Left ventricle myocardium superior (tissue), 1 donor: ENCODE results near the gene GIMD1. TPM values are rescaled to one million over a fixed set of nuclear protein-coding genes. Genes with fewer than 3 reads are reported as not detected.

Source experiments
- ATAC-seq: fragments of 200-7000 bp; cut with Tn5 transposase; one replicate; pipeline ENCODE4 v1.9.1; 2020; ENCODE audit warnings: mild to moderate bottlenecking, moderate library complexity
- DNase-seq: peaks from one replicate; pipeline ENCODE4 v3.0.0-alpha.2; 2020
- intact Hi-C: fragments of 100-400 bp; cut with micrococcal nuclease; formaldehyde crosslinking; loops from one replicate; pipeline ENCODE4 v1.11.0; 2022
- total RNA-seq: library from RNA; stranded (reverse); fragmentation: NEBNext Ultra II Directional; extraction: Animal tissue kit (Norgen Biotek cat#: 25700); gene quantifications from one replicate; pipeline ENCODE4 v1.2.1, GENCODE V29; 2021
- donor health status: DM: no; HTN: yes; CAD: no; lungs with severe emphysema.

The GIMD1 gene
- total RNA-seq, 1 donor from 2014 or later, result not detected

DNA sequence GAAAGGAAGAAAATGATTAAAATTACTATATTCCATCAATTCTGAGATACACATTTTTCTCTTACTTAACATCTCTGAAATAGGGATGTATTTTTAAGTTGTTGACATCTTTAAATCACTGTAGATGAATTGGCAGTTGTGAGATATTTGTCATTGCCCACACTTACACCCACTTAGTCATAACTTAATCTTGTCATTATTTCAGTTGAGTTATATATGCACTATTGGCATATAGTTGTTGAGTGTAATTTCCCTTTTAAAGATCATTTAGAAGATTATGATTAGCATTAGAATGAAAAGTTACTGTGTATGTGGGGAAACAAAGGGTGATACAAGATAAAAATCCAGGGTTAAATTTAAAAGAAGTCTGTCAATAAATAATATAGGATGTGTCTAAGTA, 50.1 kb downstream of the GIMD1 start:
- intact Hi-C loops, result no loop called here
- no peak for ATAC-seq
- no peak for DNase-seq

DNA sequence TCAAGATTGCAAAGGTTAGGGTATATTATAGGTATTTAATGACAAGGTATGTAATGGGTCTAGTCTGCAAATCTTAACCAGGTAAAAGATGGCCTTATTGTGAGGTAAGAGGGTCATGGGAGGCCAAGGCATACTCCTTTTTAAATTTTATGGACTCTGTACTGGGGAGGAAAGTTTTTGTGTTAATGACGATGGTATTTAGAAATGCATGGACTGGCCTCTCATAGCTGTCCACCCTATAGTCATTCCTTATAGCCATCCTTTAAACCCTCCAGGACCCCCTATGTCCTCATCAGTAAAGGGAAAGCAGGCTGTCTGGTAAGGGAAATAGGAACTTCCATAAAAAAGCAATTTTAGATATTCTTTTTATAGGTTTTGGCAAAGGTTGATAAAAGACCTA, 50.8 kb downstream of the GIMD1 start:
- intact Hi-C loops, result no loop called here
- DNase-seq, result no peak
- no peak for ATAC-seq

DNA sequence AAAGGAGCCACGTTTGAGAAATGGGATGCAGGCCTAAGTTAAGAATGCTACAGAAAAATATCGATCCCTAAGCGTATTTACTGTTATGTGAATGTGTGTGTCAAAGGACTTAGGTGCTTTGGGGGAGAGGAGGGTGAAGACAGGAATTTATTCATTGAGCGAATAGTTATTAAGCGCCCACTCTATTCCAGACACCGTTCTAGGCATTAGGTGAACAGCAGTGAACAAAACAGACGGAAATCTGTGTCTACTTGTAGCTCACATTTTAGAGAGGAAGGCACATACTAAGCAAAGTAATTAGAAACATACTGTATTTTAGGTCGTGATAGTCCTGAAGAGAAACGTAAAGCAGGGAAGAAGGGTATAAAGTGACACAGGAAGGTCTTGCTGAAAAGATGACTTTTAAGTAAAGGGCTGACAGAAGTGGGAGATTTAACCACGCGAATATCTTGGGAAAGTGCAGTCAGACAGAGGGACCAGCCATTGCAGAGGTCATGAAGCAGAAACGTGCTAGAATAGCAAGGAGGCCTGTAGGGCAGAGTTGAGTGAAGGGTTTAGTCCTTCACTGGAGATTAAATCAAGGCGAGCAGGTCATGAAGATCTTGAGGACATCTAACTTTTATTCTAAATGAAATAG, 51.7 kb downstream of the GIMD1 start:
- intact Hi-C loops, result no loop called here
- ATAC-seq, result no peak

DNA sequence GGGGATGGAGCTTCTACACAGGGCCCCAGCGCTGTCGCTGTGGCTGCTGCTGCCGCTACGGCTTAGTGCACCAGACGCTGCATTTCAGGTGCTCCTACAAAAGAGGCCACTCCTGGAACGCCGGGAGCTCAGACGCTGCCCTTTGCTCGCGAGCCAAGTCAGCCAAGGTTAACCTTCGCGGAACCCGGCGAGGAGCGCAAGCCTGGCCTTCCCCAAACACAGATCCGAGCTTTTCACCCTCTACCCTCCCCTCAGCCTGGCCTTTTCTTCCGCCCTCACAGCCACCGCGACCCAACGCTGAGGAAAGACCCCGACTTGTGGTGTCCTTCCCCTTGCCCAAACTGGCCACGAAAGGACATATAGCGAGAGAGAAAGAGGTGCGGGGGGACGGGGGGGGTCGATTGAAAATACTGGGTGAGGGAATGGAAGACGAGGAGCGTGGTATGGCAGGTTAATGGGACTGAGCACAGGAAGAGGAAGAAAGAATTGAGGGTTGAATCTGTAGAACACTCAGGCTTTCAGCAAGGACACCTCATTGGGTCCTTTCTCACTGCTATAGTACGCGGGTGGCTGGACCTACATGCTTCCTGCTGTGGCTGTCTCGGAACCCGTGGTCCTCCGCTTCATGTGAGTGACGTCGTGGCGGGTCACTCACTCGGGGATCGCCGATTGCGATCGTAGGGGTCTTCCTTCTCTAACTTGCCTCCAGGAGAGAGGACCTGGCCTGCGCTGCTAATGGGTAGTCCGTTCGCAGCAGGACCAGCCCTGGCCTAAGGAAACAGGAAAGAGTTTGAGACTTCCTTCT, 52.4 kb downstream of the GIMD1 start, which contains the start of the genes AIMP1 and TBCK:
Gene AIMP1, plus strand, starts transcription at position 583 of the 805 bp plus-strand sequence. CDS start 8,460 bp downstream, outside the sequence.
Gene TBCK, minus strand, starts transcription at position 242 of the 805 bp plus-strand sequence. CDS start 7,249 bp downstream, outside the sequence.
- ATAC-seq, result peak; percentile 98
- peak; percentile 88 for DNase-seq
- intact Hi-C loops, result no loop called here

More for the DNA sequence above, 51.7 kb downstream of the GIMD1 start:
- DNase-seq, result no peak

DNA sequence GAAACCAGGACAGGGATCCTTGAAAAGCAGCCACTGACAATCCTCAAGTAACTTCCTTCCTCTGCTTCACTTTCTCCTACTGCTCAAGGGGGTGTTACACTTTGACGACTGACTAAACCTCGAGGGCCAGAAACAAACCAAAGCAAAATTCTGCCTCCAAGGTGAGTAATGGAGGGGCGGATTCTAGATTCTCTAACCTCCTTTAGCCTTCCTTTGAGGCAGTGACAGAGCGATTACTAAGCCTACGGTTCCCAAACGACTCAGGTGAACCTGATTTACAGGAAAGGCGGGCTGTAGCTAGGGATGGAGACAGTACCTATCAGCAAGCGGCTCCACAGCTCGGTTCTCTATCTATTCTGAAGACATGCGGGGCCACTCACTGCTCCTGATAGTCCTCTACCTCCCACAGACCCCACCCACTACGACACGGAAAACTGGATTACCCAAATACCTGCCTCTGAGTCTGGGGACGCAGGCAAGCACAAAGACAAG, 53.1 kb downstream of the GIMD1 start:
- no peak for ATAC-seq
- intact Hi-C loops, result no loop called here

DNA sequence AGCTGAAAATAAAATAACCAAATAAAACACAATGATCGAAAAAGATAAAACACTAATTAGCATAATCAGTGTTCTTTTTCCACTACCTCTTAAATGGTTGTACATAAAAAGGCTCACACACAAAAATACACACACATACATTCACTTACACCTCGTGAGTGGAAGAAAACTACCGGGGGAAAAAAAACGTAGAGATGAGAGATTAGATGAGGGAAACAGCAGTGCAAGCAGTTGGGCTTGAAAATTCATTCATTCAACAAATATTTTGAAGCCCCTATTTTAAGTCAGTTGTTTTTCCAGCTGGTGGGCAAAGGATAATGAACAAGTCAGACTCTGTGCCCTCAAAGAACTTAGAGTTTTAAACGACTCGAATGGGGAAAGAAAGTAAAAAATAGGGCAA, 53.6 kb downstream of the GIMD1 start:
- DNase-seq, result no peak
- intact Hi-C loops, result no loop called here

More for the DNA sequence above, 53.1 kb downstream of the GIMD1 start:
- no peak for DNase-seq

DNA sequence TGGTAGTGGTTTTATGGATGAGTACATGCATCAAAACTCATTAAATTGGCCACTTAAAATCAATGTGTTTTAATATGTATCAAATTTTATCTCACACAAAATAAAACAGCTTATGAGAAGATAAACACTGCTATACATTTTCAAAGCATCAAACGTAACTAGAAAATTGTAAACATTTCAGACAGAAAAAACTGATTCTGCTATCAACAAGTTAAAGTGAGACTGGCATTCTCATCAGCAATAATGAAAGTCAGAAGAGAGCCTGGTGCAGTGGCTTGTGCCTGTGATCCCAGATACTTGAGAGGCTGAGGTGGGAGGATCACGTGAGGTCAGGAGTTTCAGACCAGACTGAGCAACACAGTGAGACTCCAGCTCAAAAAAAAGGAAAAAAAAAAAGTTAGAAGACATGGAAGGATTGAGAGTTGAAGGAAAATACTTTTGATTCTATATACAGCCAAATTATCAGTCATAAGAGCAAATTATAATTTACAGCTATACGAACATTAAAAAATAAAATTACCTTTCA, 55.5 kb downstream of the GIMD1 start:
- ATAC-seq, result no peak
- intact Hi-C loops, result no loop called here
- no peak for DNase-seq

More for the DNA sequence above, 53.6 kb downstream of the GIMD1 start:
- no peak for ATAC-seq

DNA sequence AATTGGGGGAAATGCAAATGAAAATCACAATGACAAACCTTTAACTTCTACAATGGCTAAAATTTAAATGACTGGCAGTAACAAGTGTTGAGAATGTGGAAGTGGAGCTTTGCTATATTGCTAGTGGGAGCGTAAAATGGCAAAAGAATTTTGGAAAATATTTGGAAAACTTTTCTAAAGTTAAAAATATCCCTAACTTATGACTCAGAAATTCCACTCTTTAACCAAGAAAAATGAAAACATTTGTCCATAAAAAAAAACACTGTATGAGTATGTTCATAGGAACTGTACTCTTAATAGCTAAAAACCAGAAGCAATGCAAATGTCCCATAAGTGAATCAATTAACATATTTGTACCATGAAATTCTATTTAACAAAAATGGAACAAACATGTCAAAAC, 56.2 kb downstream of the GIMD1 start:
- intact Hi-C loops, result no loop called here
- no peak for ATAC-seq
- DNase-seq, result no peak

Other genes starting within 250 kb of the GIMD1 start
- gene TBCK, start 52.6 kb downstream of the GIMD1 start, total RNA-seq, result 16.5 TPM
- 36.6 TPM for gene AIMP1, start 52.2 kb downstream of the GIMD1 start, total RNA-seq